Activated T-cell treated with anti-CD3 and anti-CD28 coated beads, Interleukin-2, amount 50 U/mL, for 72 hours (primary cell): ENCODE results near the gene SULT1E1. TPM values are rescaled to one million over a fixed set of nuclear protein-coding genes. Genes with fewer than 3 reads are reported as not detected.

ENCODE experiments used
- ATAC-seq, 2 donors: fragments of 150-1000 bp; cut with Tn5 transposase; replicated peaks in 1 of 2; 2 replicates each; pipeline ENCODE4 v1.10.0; 2021; ENCODE audit warnings: moderate library complexity in 2 of 2, mild to moderate bottlenecking in 1 of 2
- DNase-seq, 2 donors: peaks; one replicate each; pipeline ENCODE4 v3.0.0; 2021 to 2022; ENCODE audit warnings: mixed read lengths in 1 of 2
- H3K27ac Mint-ChIP-seq: one replicate; pipeline ENCODE4 v1.8.0; 2022; ENCODE audit warnings: mild to moderate bottlenecking, moderate library complexity, mixed read lengths
- H3K27me3 Mint-ChIP-seq: one replicate; pipeline ENCODE4 v1.8.0; 2022; ENCODE audit warnings: low read depth, mixed read lengths
- H3K36me3 Mint-ChIP-seq, 2 donors: one replicate each; pipeline ENCODE4 v1.8.0; 2022; ENCODE audit warnings: mixed read lengths in 2 of 2, mild to moderate bottlenecking in 1 of 2; ENCODE audit not compliant: insufficient read depth in 2 of 2
- H3K4me1 Mint-ChIP-seq: one replicate; pipeline ENCODE4 v1.8.0; 2022; ENCODE audit warnings: low read depth, mixed read lengths
- H3K4me3 Mint-ChIP-seq, 2 donors: one replicate each; pipeline ENCODE4 v1.8.0; 2022; ENCODE audit warnings: mild to moderate bottlenecking in 2 of 2, mixed read lengths in 2 of 2, moderate library complexity in 2 of 2
- H3K9me3 Mint-ChIP-seq, 2 donors: one replicate each; pipeline ENCODE4 v1.8.0; 2022; ENCODE audit warnings: mixed read lengths in 2 of 2
- total RNA-seq, 2 donors: library from RNA; stranded (reverse); gene quantifications; one replicate each; pipeline ENCODE4 v1.2.3, GENCODE V29; 2022

The SULT1E1 gene
- total RNA-seq, 2 donors from 2014 or later = not detected

DNA sequence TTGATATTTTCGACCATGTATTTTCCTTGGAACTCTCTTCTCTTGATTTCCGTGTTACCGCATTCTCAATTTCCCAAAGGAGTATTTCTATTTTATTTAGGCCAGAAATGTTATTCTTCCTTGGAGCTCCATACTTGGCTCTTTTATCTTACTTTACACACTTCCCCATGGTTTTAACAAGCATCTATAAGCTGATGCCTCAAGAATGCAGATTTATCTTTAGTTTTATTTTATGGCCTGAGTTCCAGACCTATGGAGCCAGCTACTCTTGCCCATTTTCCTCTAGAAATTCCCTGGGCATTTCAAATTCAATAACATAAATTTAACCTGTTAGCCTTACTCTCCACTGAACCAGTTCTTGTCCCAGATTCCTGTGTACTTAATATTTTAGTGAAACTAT, 43.7 kb downstream of the SULT1E1 start:
- Mint-ChIP-seq H3K9me3 (peaks cover 0 to 3% of the 10 kb centered on the region in 2 donors), H3K36me3 (no peaks in the 10 kb centered on the region), H3K27me3 (no peaks in the 10 kb centered on the region), H3K27ac (no peak overlapping the region), H3K4me3 (no peak overlapping the region), H3K4me1 (no peaks in the 10 kb centered on the region)
- ATAC-seq (no peak), DNase-seq (no peak)

GRCh38 chr4:69813628-69814027, 46.3 kb downstream of the SULT1E1 start:
- Mint-ChIP-seq H3K27me3 (no peaks in the 10 kb centered on the region), H3K4me1 (no peaks in the 10 kb centered on the region), H3K36me3 (no peaks in the 10 kb centered on the region), H3K4me3 (no peak overlapping the region), H3K27ac (no peak overlapping the region), H3K9me3 (peaks cover 0 to under 1% of the 10 kb centered on the region in 2 donors)
- ATAC-seq = no peak
- no peak for DNase-seq

- Mint-ChIP-seq H3K4me3 (no peak overlapping the region), H3K9me3 (peaks cover 2% of the 10 kb centered on the region in 2 donors), H3K27me3 (no peaks in the 10 kb centered on the region), H3K27ac (no peak overlapping the region), H3K4me1 (no peaks in the 10 kb centered on the region), H3K36me3 (no peaks in the 10 kb centered on the region)
- no peak for DNase-seq
- ATAC-seq = no peak
Measured at GRCh38 chr4:69811166-69811565, 48.8 kb downstream of the SULT1E1 start.

GRCh38 chr4:69800599-69800998, 59.3 kb downstream of the SULT1E1 start:
- H3K27me3 Mint-ChIP-seq = no peaks in the 10 kb centered on the region
- DNase-seq = no peak
- no peak overlapping the region for H3K4me3 Mint-ChIP-seq
- H3K27ac Mint-ChIP-seq = no peak overlapping the region
- no peaks in the 10 kb centered on the region for H3K9me3 Mint-ChIP-seq
- ATAC-seq = no peak
- H3K4me1 Mint-ChIP-seq = no peaks in the 10 kb centered on the region
- H3K36me3 Mint-ChIP-seq = no peaks in the 10 kb centered on the region

DNA sequence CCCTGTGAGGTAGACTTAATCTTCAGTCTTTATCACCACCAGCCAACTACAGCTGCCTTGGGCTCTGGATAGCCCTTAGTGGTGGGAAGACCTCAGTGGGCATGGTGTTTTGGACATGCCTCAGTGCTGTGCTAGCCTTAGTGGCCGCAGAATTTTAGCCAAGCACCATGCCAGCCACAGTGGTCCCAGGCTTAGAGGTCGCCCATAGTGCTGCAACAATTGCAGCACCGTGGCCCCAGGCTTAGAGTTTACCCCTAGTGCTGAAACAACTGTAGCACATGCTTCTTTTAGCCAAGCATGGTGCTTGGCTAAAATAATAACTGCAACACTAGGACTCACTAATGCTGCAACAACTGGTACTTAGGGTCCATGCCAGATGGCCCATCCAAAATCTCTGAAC, 60.6 kb downstream of the SULT1E1 start:
- ATAC-seq (no peak), DNase-seq (no peak)
- Mint-ChIP-seq H3K27ac (no peak overlapping the region), H3K4me3 (no peak overlapping the region), H3K36me3 (no peaks in the 10 kb centered on the region), H3K9me3 (no peaks in the 10 kb centered on the region), H3K27me3 (no peaks in the 10 kb centered on the region), H3K4me1 (no peaks in the 10 kb centered on the region)

GRCh38 chr4:69793732-69794131, 66.2 kb downstream of the SULT1E1 start:
- H3K27me3 Mint-ChIP-seq = no peaks in the 10 kb centered on the region
- no peak for DNase-seq
- H3K27ac Mint-ChIP-seq = no peak overlapping the region
- peaks cover 0 to 2% of the 10 kb centered on the region in 2 donors for H3K9me3 Mint-ChIP-seq
- H3K4me1 Mint-ChIP-seq = no peaks in the 10 kb centered on the region
- H3K4me3 Mint-ChIP-seq = no peak overlapping the region
- H3K36me3 Mint-ChIP-seq = peaks cover 0 to 2% of the 10 kb centered on the region in 2 donors
- no peak for ATAC-seq

Other genes starting within 250 kb of the SULT1E1 start
- gene UGT2A2, start 220.5 kb downstream of the SULT1E1 start, total RNA-seq = not detected
- gene UGT2A1, start 206.9 kb downstream of the SULT1E1 start, total RNA-seq = not detected
- gene SULT1B1, start 99.5 kb downstream of the SULT1E1 start, total RNA-seq = 1 to 10 TPM; 3.3 to 4.5 TPM
- not detected for gene CSN1S1, start 70.9 kb upstream of the SULT1E1 start, total RNA-seq
- gene CSN2, start 105.6 kb upstream of the SULT1E1 start, total RNA-seq = not detected
- not detected for gene STATH, start 135.8 kb upstream of the SULT1E1 start, total RNA-seq
- not detected for gene HTN3, start 168.3 kb upstream of the SULT1E1 start, total RNA-seq
- gene HTN1, start 190.3 kb upstream of the SULT1E1 start, total RNA-seq = not detected